PFSK-1 (cell line): ENCODE data around the gene CYLD.

Experiments used
- FOXP2 ChIP-seq: optimal IDR thresholded peaks from 2 replicates; pipeline ENCODE3; 2011; ENCODE audit warnings: borderline replicate concordance, control low read depth, inconsistent platforms; ENCODE audit not compliant: insufficient read depth; ENCODE audit errors: extremely low read length, extremely low read depth
- POLR2AphosphoS5 ChIP-seq: IDR thresholded peaks from 2 replicates; pipeline ENCODE4 v1.6.1; 2012; ENCODE audit warnings: low read depth, mild to moderate bottlenecking, control low read depth, low read length, moderate library complexity
- SIN3A ChIP-seq: IDR thresholded peaks from 2 replicates; pipeline ENCODE4 v1.6.1; 2012; ENCODE audit warnings: mild to moderate bottlenecking, low read length, moderate library complexity, borderline replicate concordance; ENCODE audit not compliant: insufficient read depth
- TAF1 ChIP-seq: IDR thresholded peaks from 2 replicates; pipeline ENCODE4 v1.6.1; 2012; ENCODE audit warnings: low read length, control low read depth, borderline replicate concordance; ENCODE audit not compliant: insufficient read depth
- TF ChIP-seq, protein P1 (sequence below), 2 experiments: IDR thresholded peaks; 2 replicates each; pipeline versions ENCODE4 v1.6.1 to v1.8.0; 2011 to 2012; ENCODE audit warnings: low read depth in 2 of 2, low read length in 2 of 2, control low read depth in 1 of 2, inconsistent platforms in 1 of 2, mild to moderate bottlenecking in 1 of 2, moderate library complexity in 1 of 2; ENCODE audit not compliant: insufficient read depth in 1 of 2

CYLD gene

DNA sequence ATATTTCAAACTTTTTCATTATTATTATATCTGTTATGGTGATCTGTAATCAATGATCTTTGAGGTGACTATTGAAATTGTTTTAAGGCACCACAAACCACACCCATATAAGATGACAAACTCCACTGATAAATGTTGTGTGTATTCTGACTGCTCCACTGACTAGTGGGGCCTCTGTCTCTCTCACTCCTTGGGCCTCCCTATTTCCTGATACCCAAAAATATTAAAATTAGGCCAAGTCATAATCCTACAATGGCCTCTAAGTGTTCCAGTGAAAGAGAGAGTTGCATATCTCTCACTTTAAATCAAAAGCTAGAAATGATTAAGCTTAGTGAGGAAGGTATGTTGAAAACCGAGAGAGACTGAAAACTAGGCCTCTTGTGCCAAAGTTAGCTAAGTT is 23.4 kb downstream of the CYLD start:
- TF ChIP-seq SIN3A (no peak), TAF1 (no peak), POLR2AphosphoS5 (no peak)

GRCh38 chr16:50765861-50766260 is 24.0 kb downstream of the CYLD start:
- TF ChIP-seq, protein P1, sequence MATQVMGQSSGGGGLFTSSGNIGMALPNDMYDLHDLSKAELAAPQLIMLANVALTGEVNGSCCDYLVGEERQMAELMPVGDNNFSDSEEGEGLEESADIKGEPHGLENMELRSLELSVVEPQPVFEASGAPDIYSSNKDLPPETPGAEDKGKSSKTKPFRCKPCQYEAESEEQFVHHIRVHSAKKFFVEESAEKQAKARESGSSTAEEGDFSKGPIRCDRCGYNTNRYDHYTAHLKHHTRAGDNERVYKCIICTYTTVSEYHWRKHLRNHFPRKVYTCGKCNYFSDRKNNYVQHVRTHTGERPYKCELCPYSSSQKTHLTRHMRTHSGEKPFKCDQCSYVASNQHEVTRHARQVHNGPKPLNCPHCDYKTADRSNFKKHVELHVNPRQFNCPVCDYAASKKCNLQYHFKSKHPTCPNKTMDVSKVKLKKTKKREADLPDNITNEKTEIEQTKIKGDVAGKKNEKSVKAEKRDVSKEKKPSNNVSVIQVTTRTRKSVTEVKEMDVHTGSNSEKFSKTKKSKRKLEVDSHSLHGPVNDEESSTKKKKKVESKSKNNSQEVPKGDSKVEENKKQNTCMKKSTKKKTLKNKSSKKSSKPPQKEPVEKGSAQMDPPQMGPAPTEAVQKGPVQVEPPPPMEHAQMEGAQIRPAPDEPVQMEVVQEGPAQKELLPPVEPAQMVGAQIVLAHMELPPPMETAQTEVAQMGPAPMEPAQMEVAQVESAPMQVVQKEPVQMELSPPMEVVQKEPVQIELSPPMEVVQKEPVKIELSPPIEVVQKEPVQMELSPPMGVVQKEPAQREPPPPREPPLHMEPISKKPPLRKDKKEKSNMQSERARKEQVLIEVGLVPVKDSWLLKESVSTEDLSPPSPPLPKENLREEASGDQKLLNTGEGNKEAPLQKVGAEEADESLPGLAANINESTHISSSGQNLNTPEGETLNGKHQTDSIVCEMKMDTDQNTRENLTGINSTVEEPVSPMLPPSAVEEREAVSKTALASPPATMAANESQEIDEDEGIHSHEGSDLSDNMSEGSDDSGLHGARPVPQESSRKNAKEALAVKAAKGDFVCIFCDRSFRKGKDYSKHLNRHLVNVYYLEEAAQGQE (IDR thresholded peaks at IDR 0.05; ENCODE audit: insufficient read depth in 1 of 2, low read depth in 2 of 2, low read length in 2 of 2) = no peak
- no peak for TF ChIP-seq POLR2AphosphoS5
- no peak for TF ChIP-seq FOXP2
- no peak for TF ChIP-seq TAF1
- no peak for TF ChIP-seq SIN3A

DNA sequence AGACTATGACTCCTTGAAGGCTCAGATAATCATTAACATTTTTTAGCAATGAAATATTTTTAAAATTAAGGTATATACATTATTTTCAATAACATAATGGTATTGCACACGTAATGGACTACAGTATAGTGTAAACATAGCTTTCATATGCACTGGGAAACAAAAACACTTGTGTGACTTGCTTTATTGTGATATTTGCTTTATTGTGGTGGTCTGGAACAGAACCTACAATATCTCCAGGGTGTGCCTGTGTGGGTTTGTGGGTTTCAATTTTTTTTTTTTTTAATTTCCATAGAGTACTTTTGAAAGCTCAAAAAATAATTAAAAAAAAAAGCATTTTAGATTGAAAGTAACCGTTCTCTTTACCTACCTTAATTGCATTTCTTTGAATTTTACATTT is 25.3 kb downstream of the CYLD start:
- no peak for TF ChIP-seq SIN3A
- TF ChIP-seq, protein P1 (IDR thresholded peaks at IDR 0.05; ENCODE audit: insufficient read depth in 1 of 2, low read depth in 2 of 2, low read length in 2 of 2) = no peak
- no peak for TF ChIP-seq POLR2AphosphoS5
- TF ChIP-seq TAF1 = no peak
- no peak for TF ChIP-seq FOXP2

DNA sequence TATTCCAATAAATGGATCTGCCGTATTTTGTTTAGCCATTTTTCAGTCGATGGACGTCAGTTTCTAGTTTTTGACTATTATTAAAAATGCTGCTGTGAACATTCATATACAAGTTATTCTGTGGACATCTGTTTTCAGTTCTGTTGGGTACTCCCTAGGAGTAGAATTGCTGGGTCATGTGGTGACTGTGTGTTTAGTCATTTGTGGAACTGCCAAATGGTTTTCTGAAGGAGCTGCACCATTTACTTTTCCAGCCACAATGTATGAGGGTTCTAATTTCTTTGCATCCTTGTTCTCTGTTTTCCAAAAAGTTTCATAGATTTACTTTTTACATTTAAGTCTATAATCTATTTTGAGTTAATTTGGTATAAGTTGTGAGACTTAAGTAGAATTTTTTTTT is 29.5 kb downstream of the CYLD start:
- TF ChIP-seq SIN3A (no peak), TAF1 (no peak), FOXP2 (no peak), POLR2AphosphoS5 (no peak)
- TF ChIP-seq, protein P1 (IDR thresholded peaks at IDR 0.05; ENCODE audit: insufficient read depth in 1 of 2, low read depth in 2 of 2, low read length in 2 of 2) = no peak

- TF ChIP-seq POLR2AphosphoS5 = no peak
- TF ChIP-seq TAF1 = no peak
- TF ChIP-seq, protein P1 (IDR thresholded peaks at IDR 0.05; ENCODE audit: insufficient read depth in 1 of 2, low read depth in 2 of 2, low read length in 2 of 2) = no peak
- no peak for TF ChIP-seq SIN3A
- no peak for TF ChIP-seq FOXP2
Observed at GRCh38 chr16:50774405-50774804, 32.5 kb downstream of the CYLD start.
